KMS-11 (cell line): ENCODE results near the gene IFT122.
A peak's percentile ranks its signal among the peaks of the same experiment; 100 is the strongest.
"Not testable (repeated sequence)": the region's sequence is repeated elsewhere in the genome, so short reads cannot be mapped to it uniquely, and the experiment has no call there.

Experiments
- H2AFZ ChIP-seq: fragments of 200-600 bp; sonication (generic); 2 replicates; pipeline ENCODE4 v1.6.1; 2016; ENCODE audit warnings: antibody characterized with exemption, mixed run types, low read depth
- H3K27ac ChIP-seq: fragments of 200-600 bp; sonication (generic); 2 replicates; pipeline ENCODE4 v1.6.1; 2016; ENCODE audit warnings: mild to moderate bottlenecking, mixed run types
- H3K27me3 ChIP-seq: fragments of 200-600 bp; sonication (generic); 2 replicates; pipeline ENCODE4 v1.6.1; 2017; ENCODE audit warnings: mild to moderate bottlenecking, low read depth, mixed run types, moderate library complexity; ENCODE audit not compliant: insufficient read depth
- H3K36me3 ChIP-seq: fragments of 200-600 bp; sonication (generic); 2 replicates; pipeline ENCODE4 v1.6.1; 2017; ENCODE audit warnings: mild to moderate bottlenecking, mixed run types; ENCODE audit not compliant: insufficient read depth
- H3K4me1 ChIP-seq: fragments of 200-600 bp; sonication (generic); 2 replicates; pipeline ENCODE4 v1.6.1; 2016; ENCODE audit warnings: mild to moderate bottlenecking, low read depth, mixed run types; ENCODE audit not compliant: poor library complexity, severe bottlenecking
- H3K4me2 ChIP-seq: fragments of 200-600 bp; sonication (generic); 2 replicates; pipeline ENCODE4 v1.7.0; 2016; ENCODE audit warnings: mild to moderate bottlenecking, mixed run types
- H3K4me3 ChIP-seq: fragments of 200-600 bp; sonication (generic); IDR thresholded peaks from 2 replicates; pipeline ENCODE4 v1.6.1; 2017; ENCODE audit warnings: low read depth, low read length, mixed read lengths; ENCODE audit not compliant: insufficient read depth
- H3K79me2 ChIP-seq: fragments of 200-600 bp; sonication (generic); 2 replicates; pipeline ENCODE4 v1.6.1; 2016; ENCODE audit warnings: low read depth, mixed run types; ENCODE audit not compliant: insufficient read depth
- H3K9ac ChIP-seq: fragments of 200-600 bp; sonication (generic); 2 replicates; pipeline ENCODE4 v1.6.1; 2016; ENCODE audit warnings: mild to moderate bottlenecking, mixed run types
- H4K20me1 ChIP-seq: fragments of 200-600 bp; sonication (generic); 2 replicates; pipeline ENCODE4 v1.6.1; 2016; ENCODE audit warnings: mild to moderate bottlenecking, mixed run types; ENCODE audit not compliant: insufficient read depth
- CTCF ChIP-seq: fragments of 200-600 bp; sonication (generic); conservative IDR thresholded peaks from 2 replicates; pipeline ENCODE4 v1.6.1; 2017; ENCODE audit warnings: low read depth, mild to moderate bottlenecking, antibody characterized with exemption, low read length, moderate library complexity, mixed read lengths

IFT122 gene, protein sequence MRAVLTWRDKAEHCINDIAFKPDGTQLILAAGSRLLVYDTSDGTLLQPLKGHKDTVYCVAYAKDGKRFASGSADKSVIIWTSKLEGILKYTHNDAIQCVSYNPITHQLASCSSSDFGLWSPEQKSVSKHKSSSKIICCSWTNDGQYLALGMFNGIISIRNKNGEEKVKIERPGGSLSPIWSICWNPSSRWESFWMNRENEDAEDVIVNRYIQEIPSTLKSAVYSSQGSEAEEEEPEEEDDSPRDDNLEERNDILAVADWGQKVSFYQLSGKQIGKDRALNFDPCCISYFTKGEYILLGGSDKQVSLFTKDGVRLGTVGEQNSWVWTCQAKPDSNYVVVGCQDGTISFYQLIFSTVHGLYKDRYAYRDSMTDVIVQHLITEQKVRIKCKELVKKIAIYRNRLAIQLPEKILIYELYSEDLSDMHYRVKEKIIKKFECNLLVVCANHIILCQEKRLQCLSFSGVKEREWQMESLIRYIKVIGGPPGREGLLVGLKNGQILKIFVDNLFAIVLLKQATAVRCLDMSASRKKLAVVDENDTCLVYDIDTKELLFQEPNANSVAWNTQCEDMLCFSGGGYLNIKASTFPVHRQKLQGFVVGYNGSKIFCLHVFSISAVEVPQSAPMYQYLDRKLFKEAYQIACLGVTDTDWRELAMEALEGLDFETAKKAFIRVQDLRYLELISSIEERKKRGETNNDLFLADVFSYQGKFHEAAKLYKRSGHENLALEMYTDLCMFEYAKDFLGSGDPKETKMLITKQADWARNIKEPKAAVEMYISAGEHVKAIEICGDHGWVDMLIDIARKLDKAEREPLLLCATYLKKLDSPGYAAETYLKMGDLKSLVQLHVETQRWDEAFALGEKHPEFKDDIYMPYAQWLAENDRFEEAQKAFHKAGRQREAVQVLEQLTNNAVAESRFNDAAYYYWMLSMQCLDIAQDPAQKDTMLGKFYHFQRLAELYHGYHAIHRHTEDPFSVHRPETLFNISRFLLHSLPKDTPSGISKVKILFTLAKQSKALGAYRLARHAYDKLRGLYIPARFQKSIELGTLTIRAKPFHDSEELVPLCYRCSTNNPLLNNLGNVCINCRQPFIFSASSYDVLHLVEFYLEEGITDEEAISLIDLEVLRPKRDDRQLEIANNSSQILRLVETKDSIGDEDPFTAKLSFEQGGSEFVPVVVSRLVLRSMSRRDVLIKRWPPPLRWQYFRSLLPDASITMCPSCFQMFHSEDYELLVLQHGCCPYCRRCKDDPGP

GRCh38 chr3:129439817-129440617 is at the start of gene IFT122, which contains the start of gene MBD4:
Gene IFT122 (plus strand): TSS chr3:129440224. CDS start chr3:129440331, 107 bp downstream.
Gene MBD4 (minus strand): TSS chr3:129439948. CDS start chr3:129439833, 115 bp downstream.
- no peak for TF ChIP-seq CTCF
- Histone ChIP-seq H3K79me2 (peaks cover 50% of the 10 kb centered on the region), H3K27me3 (no peaks in the 10 kb centered on the region)

GRCh38 chr3:129391583-129391982 is 48.4 kb upstream of the IFT122 start:
- H3K9ac ChIP-seq, H3K36me3 ChIP-seq, H3K27me3 ChIP-seq, H3K79me2 ChIP-seq, H3K4me1 ChIP-seq, H3K4me3 ChIP-seq, H4K20me1 ChIP-seq, H3K4me2 ChIP-seq, H2AFZ ChIP-seq, H3K27ac ChIP-seq: not testable (repeated sequence)

More at GRCh38 chr3:129439817-129440617, at the start of gene IFT122, which contains the start of gene MBD4:
- H3K27ac ChIP-seq, result peak within 1 kb of the TSS; percentile 85
- no peaks in the 10 kb centered on the region for H4K20me1 ChIP-seq
- H3K4me2 ChIP-seq, result peak within 1 kb of the TSS; percentile 80
- H3K4me3 ChIP-seq, result peak within 1 kb of the TSS; percentile 93
- H2AFZ ChIP-seq, result peak within 1 kb of the TSS; percentile 87
- peaks cover 50% of the 10 kb centered on the region for H3K4me1 ChIP-seq
- H3K36me3 ChIP-seq, result no peaks in the 10 kb centered on the region
- H3K9ac ChIP-seq, result peak within 1 kb of the TSS; percentile 75

DNA sequence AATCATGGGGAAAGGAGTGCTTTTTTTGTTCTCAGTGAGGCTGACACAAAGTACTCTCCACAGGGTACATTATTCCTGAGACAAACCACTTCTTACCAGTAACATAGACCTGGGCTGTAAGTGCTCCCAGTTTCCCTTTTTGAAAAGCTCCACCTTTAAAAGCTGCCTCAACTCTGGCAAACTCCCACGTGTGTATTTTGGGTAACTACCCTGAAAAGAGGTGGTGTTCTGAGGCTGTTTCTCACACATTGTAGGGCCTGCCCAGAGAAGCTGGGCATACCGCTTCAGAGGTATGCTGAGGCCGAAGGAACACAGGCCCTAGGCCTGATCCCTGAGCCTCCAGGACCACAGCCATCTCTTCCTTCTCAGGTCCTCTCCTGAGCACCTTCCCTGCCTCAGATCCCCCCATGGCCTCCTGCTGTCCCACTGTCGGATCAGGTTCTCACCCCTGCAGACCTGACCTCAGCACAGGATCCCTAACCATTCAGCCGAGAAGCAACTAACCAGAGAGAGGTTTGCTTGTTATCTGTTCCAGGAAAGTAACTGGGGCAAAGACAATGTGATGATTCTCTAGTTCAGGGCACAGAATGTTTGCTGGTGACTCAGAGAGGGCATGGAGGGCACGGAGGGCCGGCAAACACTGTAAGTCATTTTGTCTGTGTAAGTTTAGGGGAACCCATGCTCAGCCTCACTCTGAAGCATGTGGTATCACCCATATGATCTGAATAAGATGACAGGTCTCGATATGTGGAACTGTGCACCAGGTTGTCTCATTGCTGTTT is 47.7 kb upstream of the IFT122 start:
- H2AFZ ChIP-seq, H3K79me2 ChIP-seq, H3K27me3 ChIP-seq, H3K9ac ChIP-seq, H3K36me3 ChIP-seq, H3K4me3 ChIP-seq, H3K27ac ChIP-seq, H4K20me1 ChIP-seq, H3K4me2 ChIP-seq, H3K4me1 ChIP-seq: not testable (repeated sequence)

DNA sequence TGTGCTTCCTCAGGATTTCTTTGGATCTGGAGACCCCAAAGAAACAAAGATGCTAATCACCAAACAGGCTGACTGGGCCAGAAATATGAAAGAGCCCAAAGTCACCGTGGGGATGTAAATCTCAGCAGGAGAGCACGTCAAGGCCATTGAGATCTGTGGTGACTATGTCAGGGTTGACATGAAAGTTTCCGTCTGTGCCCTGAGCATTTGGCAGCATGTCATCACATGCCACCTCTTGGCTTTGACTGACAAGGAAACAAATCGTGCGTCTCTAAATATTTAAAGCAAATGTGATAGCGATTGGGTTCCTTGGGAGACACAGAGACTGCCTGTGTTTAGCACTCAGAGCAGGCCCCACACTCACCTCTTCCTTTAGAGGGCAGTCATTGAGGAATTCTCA is 46.8 kb upstream of the IFT122 start:
- H3K27me3 ChIP-seq, result no peaks in the 10 kb centered on the region
- no peak overlapping the region for H3K4me3 ChIP-seq
- no peak overlapping the region for H2AFZ ChIP-seq
- H3K4me2 ChIP-seq, result no peak overlapping the region
- H3K79me2 ChIP-seq, result peaks cover 15% of the 10 kb centered on the region
- TF ChIP-seq CTCF, result no peak
- H3K4me1 ChIP-seq, result peaks cover 6% of the 10 kb centered on the region
- H3K9ac ChIP-seq, result no peak overlapping the region
- no peaks in the 10 kb centered on the region for H4K20me1 ChIP-seq
- no peaks in the 10 kb centered on the region; the same call in 1 of the 2 replicates for H3K36me3 ChIP-seq
- no peak overlapping the region for H3K27ac ChIP-seq

- not testable (repeated sequence) for H3K36me3 ChIP-seq, H3K4me1 ChIP-seq
These were observed 46.1 kb upstream of the IFT122 start for GRCh38 chr3:129393760-129394564.

More at GRCh38 chr3:129393760-129394564, 46.1 kb upstream of the IFT122 start:
- not testable (repeated sequence) for H3K27ac ChIP-seq, H3K27me3 ChIP-seq, H3K4me2 ChIP-seq, H3K9ac ChIP-seq, H3K4me3 ChIP-seq, H2AFZ ChIP-seq, H4K20me1 ChIP-seq
- peaks cover 22% of the 10 kb centered on the region for H3K79me2 ChIP-seq
